MM.1S (cell line): Measurements from ENCODE around the gene UBL3.

Experiments used
- DNase-seq: peaks from one replicate; pipeline ENCODE4 v3.0.0-alpha.2; 2015
- H2AFZ ChIP-seq: fragments of 300-600 bp; sonication (generic); 2 replicates; pipeline ENCODE4 v1.6.0; 2016; ENCODE audit warnings: antibody characterized with exemption, low read length
- H3F3A ChIP-seq: fragments of 300-600 bp; sonication (generic); 2 replicates; pipeline ENCODE4 v1.6.1; 2016; ENCODE audit warnings: mild to moderate bottlenecking, antibody characterized with exemption, low read length, moderate library complexity, mixed read lengths; ENCODE audit not compliant: insufficient read depth
- H3K27ac ChIP-seq: fragments of 300-600 bp; sonication (generic); 2 replicates; pipeline ENCODE4 v1.5.1; 2016; ENCODE audit warnings: mild to moderate bottlenecking, low read length
- H3K27me3 ChIP-seq: fragments of 300-600 bp; sonication (generic); replicated peaks from 2 replicates; pipeline ENCODE4 v1.6.0; 2016; ENCODE audit warnings: low read length; ENCODE audit not compliant: insufficient read depth
- H3K36me3 ChIP-seq: fragments of 300-600 bp; sonication (generic); replicated peaks from 2 replicates; pipeline ENCODE4 v1.6.1; 2016; ENCODE audit warnings: mild to moderate bottlenecking, low read length, mixed read lengths; ENCODE audit not compliant: insufficient read depth
- H3K4me1 ChIP-seq: fragments of 300-600 bp; sonication (generic); 2 replicates; pipeline ENCODE4 v1.6.1; 2016; ENCODE audit warnings: low read length, mixed read lengths
- H3K4me2 ChIP-seq: fragments of 300-600 bp; sonication (generic); 2 replicates; pipeline ENCODE4 v1.6.0; 2016; ENCODE audit warnings: low read depth, low read length
- H3K4me3 ChIP-seq: fragments of 300-600 bp; sonication (generic); 2 replicates; pipeline ENCODE4 v1.5.1; 2016; ENCODE audit warnings: low read length, mixed read lengths
- H3K79me2 ChIP-seq: fragments of 300-600 bp; sonication (generic); 2 replicates; pipeline ENCODE4 v1.6.1; 2016; ENCODE audit warnings: mixed run types, low read length, mixed read lengths
- H3K9ac ChIP-seq: fragments of 300-600 bp; sonication (generic); 2 replicates; pipeline ENCODE4 v1.6.1; 2016; ENCODE audit warnings: low read length, mixed read lengths
- H3K9me2 ChIP-seq: fragments of 300-600 bp; sonication (generic); replicated peaks from 2 replicates; pipeline ENCODE4 v1.6.1; 2016; ENCODE audit warnings: mild to moderate bottlenecking, low read length, mixed read lengths; ENCODE audit not compliant: insufficient read depth
- H3K9me3 ChIP-seq: fragments of 300-600 bp; sonication (generic); replicated peaks from 2 replicates; pipeline ENCODE4 v1.6.1; 2016; ENCODE audit warnings: mild to moderate bottlenecking, low read length, mixed read lengths; ENCODE audit not compliant: insufficient read depth
- H4K20me1 ChIP-seq: fragments of 300-600 bp; sonication (generic); 2 replicates; pipeline ENCODE4 v1.6.1; 2016; ENCODE audit warnings: mild to moderate bottlenecking, low read length, moderate library complexity, mixed read lengths; ENCODE audit not compliant: insufficient read depth
- EZH2 ChIP-seq: fragments of 300-600 bp; sonication (generic); optimal IDR thresholded peaks from 2 replicates; pipeline ENCODE3; 2017; ENCODE audit warnings: low read depth, mild to moderate bottlenecking, antibody characterized with exemption, low read length, mixed read lengths
- EZH2phosphoT487 ChIP-seq: fragments of 300-600 bp; sonication (generic); IDR thresholded peaks from 2 replicates; pipeline ENCODE4 v1.6.1; 2018; ENCODE audit warnings: antibody characterized with exemption, low read length
- TF ChIP-seq, protein P1 (sequence below): fragments of 300-600 bp; sonication (generic); IDR thresholded peaks from 2 replicates; pipeline ENCODE4 v1.5.1; 2016; ENCODE audit warnings: antibody characterized with exemption, low read length, mixed read lengths

Gene UBL3

DNA sequence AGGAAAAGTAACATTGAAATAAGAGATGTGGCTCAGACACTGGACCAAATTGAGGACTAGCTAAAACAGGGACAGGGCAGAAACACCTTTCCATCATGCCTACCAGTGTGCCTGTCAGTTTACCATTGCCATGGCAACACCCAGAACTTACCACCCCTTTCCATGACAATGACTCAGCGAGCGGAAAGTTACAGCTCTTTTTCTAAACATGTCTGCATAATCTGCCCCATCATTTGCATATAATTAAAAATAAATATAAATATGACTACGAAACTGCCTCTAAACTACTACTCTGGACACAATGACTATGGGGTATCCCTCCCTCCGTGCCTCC lies 96.0 kb downstream of the UBL3 start:
- Histone ChIP-seq H3K27ac (no peak overlapping the region), H3K9ac (no peak overlapping the region), H4K20me1 (no peaks in the 10 kb centered on the region), H3K9me3 (no peaks in the 10 kb centered on the region), H3K27me3 (no peaks in the 10 kb centered on the region), H3K4me2 (no peak overlapping the region), H3K9me2 (no peaks in the 10 kb centered on the region), H2AFZ (no peak overlapping the region), H3F3A (peaks cover 5% of the 10 kb centered on the region), H3K4me1 (peaks cover 5% of the 10 kb centered on the region), H3K36me3 (no peaks in the 10 kb centered on the region), H3K79me2 (no peaks in the 10 kb centered on the region), H3K4me3 (no peak overlapping the region)
- no peak for TF ChIP-seq EZH2
- TF ChIP-seq, protein P1, sequence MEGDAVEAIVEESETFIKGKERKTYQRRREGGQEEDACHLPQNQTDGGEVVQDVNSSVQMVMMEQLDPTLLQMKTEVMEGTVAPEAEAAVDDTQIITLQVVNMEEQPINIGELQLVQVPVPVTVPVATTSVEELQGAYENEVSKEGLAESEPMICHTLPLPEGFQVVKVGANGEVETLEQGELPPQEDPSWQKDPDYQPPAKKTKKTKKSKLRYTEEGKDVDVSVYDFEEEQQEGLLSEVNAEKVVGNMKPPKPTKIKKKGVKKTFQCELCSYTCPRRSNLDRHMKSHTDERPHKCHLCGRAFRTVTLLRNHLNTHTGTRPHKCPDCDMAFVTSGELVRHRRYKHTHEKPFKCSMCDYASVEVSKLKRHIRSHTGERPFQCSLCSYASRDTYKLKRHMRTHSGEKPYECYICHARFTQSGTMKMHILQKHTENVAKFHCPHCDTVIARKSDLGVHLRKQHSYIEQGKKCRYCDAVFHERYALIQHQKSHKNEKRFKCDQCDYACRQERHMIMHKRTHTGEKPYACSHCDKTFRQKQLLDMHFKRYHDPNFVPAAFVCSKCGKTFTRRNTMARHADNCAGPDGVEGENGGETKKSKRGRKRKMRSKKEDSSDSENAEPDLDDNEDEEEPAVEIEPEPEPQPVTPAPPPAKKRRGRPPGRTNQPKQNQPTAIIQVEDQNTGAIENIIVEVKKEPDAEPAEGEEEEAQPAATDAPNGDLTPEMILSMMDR, result no peak
- DNase-seq, result no peak

- H3K36me3 ChIP-seq, result no peaks in the 10 kb centered on the region
- TF ChIP-seq, protein P1, result no peak
- TF ChIP-seq EZH2phosphoT487 (no peak), EZH2 (no peak)
- no peak overlapping the region for H3K4me3 ChIP-seq
- no peaks in the 10 kb centered on the region for H3K9me2 ChIP-seq
- no peak overlapping the region for H2AFZ ChIP-seq
- H3K9ac ChIP-seq, result no peak overlapping the region
- H3K27me3 ChIP-seq, result no peaks in the 10 kb centered on the region
- no peaks in the 10 kb centered on the region for H3K9me3 ChIP-seq
- no peaks in the 10 kb centered on the region for H3K79me2 ChIP-seq
- no peaks in the 10 kb centered on the region for H4K20me1 ChIP-seq
- H3K27ac ChIP-seq, result no peak overlapping the region
- no peaks in the 10 kb centered on the region for H3F3A ChIP-seq
- no peaks in the 10 kb centered on the region for H3K4me1 ChIP-seq
- H3K4me2 ChIP-seq, result no peak overlapping the region
- DNase-seq, result no peak
Observed at GRCh38 chr13:29753618-29754472, 96.6 kb downstream of the UBL3 start.

GRCh38 chr13:29752175-29752574 lies 98.2 kb downstream of the UBL3 start:
- Histone ChIP-seq H3K4me2 (no peak overlapping the region), H3K27me3 (no peaks in the 10 kb centered on the region), H3F3A (no peaks in the 10 kb centered on the region), H3K9ac (no peak overlapping the region), H3K9me3 (no peaks in the 10 kb centered on the region), H2AFZ (no peak overlapping the region), H3K9me2 (no peaks in the 10 kb centered on the region), H3K4me3 (no peak overlapping the region), H4K20me1 (no peaks in the 10 kb centered on the region), H3K36me3 (no peaks in the 10 kb centered on the region), H3K27ac (no peak overlapping the region), H3K79me2 (no peaks in the 10 kb centered on the region), H3K4me1 (no peaks in the 10 kb centered on the region)
- TF ChIP-seq EZH2, result no peak
- TF ChIP-seq, protein P1, result no peak
- no peak for DNase-seq
